Esophagus squamous epithelium (tissue), 5 donors: ENCODE measurements around the gene CCSER1. TPM values are rescaled to one million over a fixed set of nuclear protein-coding genes. Genes with fewer than 3 reads are reported as not detected.

Experiments
- DNase-seq: peaks from one replicate; lab custom pipeline; 2025; lab: John Stamatoyannopoulos, UW
- H3K27ac ChIP-seq, 4 donors: fragments of 200-600 bp; sonication (generic); one replicate each; pipeline ENCODE4 v1.5.1; 2016 to 2019; ENCODE audit warnings: mild to moderate bottlenecking in 1 of 4
- H3K27me3 ChIP-seq, 4 donors: fragments of 200-600 bp; sonication (generic); 1 replicate in 3 of 4; 2 replicates in 1 of 4; pipeline versions ENCODE4 v1.5.1 to v1.6.0; 2017 to 2021; ENCODE audit warnings: antibody characterized with exemption in 1 of 4
- H3K36me3 ChIP-seq, 3 donors: fragments of 200-600 bp; sonication (generic); one replicate each; pipeline ENCODE4 v1.5.1; 2016 to 2019
- H3K4me1 ChIP-seq, 3 donors: fragments of 200-600 bp; sonication (generic); one replicate each; pipeline ENCODE4 v1.5.1; 2017 to 2019
- H3K4me3 ChIP-seq, 4 donors: fragments of 200-600 bp; sonication (generic); 1 replicate in 3 of 4; 2 replicates in 1 of 4; pipeline ENCODE4 v1.5.1; 2016 to 2019; ENCODE audit warnings: mild to moderate bottlenecking in 2 of 4, moderate library complexity in 1 of 4
- H3K9me3 ChIP-seq, 3 donors: fragments of 200-600 bp; sonication (generic); one replicate each; pipeline ENCODE4 v1.5.1; 2016 to 2019
- CTCF ChIP-seq, 6 experiments: fragments of 450-650 bp in 4 of 6; fragments of 200-600 bp in 2 of 6; sonication (generic) in 2 of 6; IDR thresholded peaks; one replicate each; pipeline ENCODE4 v1.5.1; 2016 to 2019; ENCODE audit warnings: antibody characterized with exemption in 6 of 6, mild to moderate bottlenecking in 4 of 6, moderate library complexity in 4 of 6
- POLR2A ChIP-seq, 4 donors: fragments of 450-650 bp; IDR thresholded peaks; one replicate each; pipeline ENCODE4 v1.6.1; 2017; ENCODE audit warnings: antibody characterized with exemption in 4 of 4, mild to moderate bottlenecking in 4 of 4, moderate library complexity in 3 of 4
- WGBS, 2 donors: methylation state at CpG; one replicate each; pipeline ENCODE4 v1.1.5; 2018; 5-methylcytosine and 5-hydroxymethylcytosine counted together
- intact Hi-C: fragments of 100-400 bp; cut with DNase I; formaldehyde crosslinking; loops from one replicate; pipeline ENCODE4 v1.15.0; 2022
- total RNA-seq, 4 donors: library from RNA; depleted of rRNA; stranded (reverse); fragments of >200 nt; gene quantifications; one replicate each; pipeline ENCODE4 v1.1.0, GENCODE V29; 2016
- donor health status: DM: yes; HTN: yes; CAD: no.

Gene CCSER1
- total RNA-seq, 4 donors from 2014 or later: 1.2 to 12.4 (median 2.2) TPM

GRCh38 chr4:90120037-90120436, 7.2 kb upstream of the CCSER1 start:
- H3K27ac ChIP-seq: no peak overlapping the region
- H3K4me3 ChIP-seq: no peak overlapping the region
- H3K27me3 ChIP-seq: peaks cover 0 to 13% (median 0%) of the 10 kb centered on the region in 4 donors
- DNase-seq: no peak
- no peaks in the 10 kb centered on the region for H3K9me3 ChIP-seq
- no peaks in the 10 kb centered on the region for H3K36me3 ChIP-seq
- intact Hi-C loops: no loop called here
- no peak for TF ChIP-seq POLR2A (IDR thresholded peaks at IDR 0.05)
- TF ChIP-seq CTCF (IDR thresholded peaks at IDR 0.05): no peak
- no peaks in the 10 kb centered on the region for H3K4me1 ChIP-seq

GRCh38 chr4:90120815-90121214, 6.4 kb upstream of the CCSER1 start:
- no peak for TF ChIP-seq CTCF (IDR thresholded peaks at IDR 0.05)
- TF ChIP-seq POLR2A (IDR thresholded peaks at IDR 0.05): no peak
- intact Hi-C loops: no loop called here
- WGBS, 2 donors: 66 to 67% methylated on average over 1 of the region's 1 CpG
- Histone ChIP-seq H3K4me1 (no peaks in the 10 kb centered on the region), H3K27me3 (peaks cover 0 to 18% (median 0%) of the 10 kb centered on the region in 4 donors), H3K9me3 (no peaks in the 10 kb centered on the region), H3K4me3 (no peak overlapping the region), H3K27ac (no peak overlapping the region), H3K36me3 (no peaks in the 10 kb centered on the region)
- DNase-seq: no peak

GRCh38 chr4:90121676-90122354, 5.4 kb upstream of the CCSER1 start:
- TF ChIP-seq POLR2A (IDR thresholded peaks at IDR 0.05) (no peak), CTCF (IDR thresholded peaks at IDR 0.05) (no peak)
- Histone ChIP-seq H3K4me1 (peaks cover 0 to 4% (median 0%) of the 10 kb centered on the region in 3 donors), H3K36me3 (no peaks in the 10 kb centered on the region), H3K27ac (no peak overlapping the region), H3K4me3 (no peak overlapping the region), H3K27me3 (peaks cover 0 to 25% (median 0%) of the 10 kb centered on the region in 4 donors), H3K9me3 (no peaks in the 10 kb centered on the region)
- DNase-seq: no peak
- intact Hi-C loops: no loop called here
- WGBS, 2 donors: 61 to 67% methylated on average over 3 of the region's 3 CpGs

GRCh38 chr4:90122355-90122748, 4.8 kb upstream of the CCSER1 start:
- intact Hi-C loops: no loop called here
- H3K4me1 ChIP-seq: peaks cover 0 to 9% (median 2%) of the 10 kb centered on the region in 3 donors
- H3K27me3 ChIP-seq: peaks cover 0 to 30% (median 0%) of the 10 kb centered on the region in 4 donors
- whole genome bisulfite sequencing, 2 donors: 64 to 67% methylated on average over 7 of the region's 7 CpGs
- no peak overlapping the region for H3K4me3 ChIP-seq
- TF ChIP-seq CTCF (IDR thresholded peaks at IDR 0.05): no peak
- no peak for TF ChIP-seq POLR2A (IDR thresholded peaks at IDR 0.05)
- no peaks in the 10 kb centered on the region for H3K36me3 ChIP-seq
- no peaks in the 10 kb centered on the region for H3K9me3 ChIP-seq
- DNase-seq: no peak
- H3K27ac ChIP-seq: no peak overlapping the region

- Histone ChIP-seq H3K27me3 (peaks cover 0 to 42% (median 0%) of the 10 kb centered on the region in 4 donors), H3K36me3 (no peaks in the 10 kb centered on the region), H3K4me3 (no peak overlapping the region), H3K27ac (no peak overlapping the region), H3K4me1 (peaks cover 0 to 28% (median 2%) of the 10 kb centered on the region in 3 donors), H3K9me3 (no peaks in the 10 kb centered on the region)
- intact Hi-C loops: no loop called here
- no peak for TF ChIP-seq POLR2A (IDR thresholded peaks at IDR 0.05)
- TF ChIP-seq CTCF (IDR thresholded peaks at IDR 0.05): no peak
- DNase-seq: no peak
These were observed 2.9 kb upstream of the CCSER1 start for GRCh38 chr4:90124276-90124675.
